Aorta (tissue), 5 donors: Measurements from ENCODE around the gene CSF3. TPM values are rescaled to one million over a fixed set of nuclear protein-coding genes. Genes with fewer than 3 reads are reported as not detected.

Experiments
- ATAC-seq: fragments of 200-7000 bp; cut with Tn5 transposase; one replicate; pipeline ENCODE4 v1.9.1; 2022; ENCODE audit warnings: moderate library complexity; ENCODE audit not compliant: low FRiP score
- DNase-seq, 2 donors: peaks; one replicate each; pipeline ENCODE4 v3.0.0-alpha.2; 2020
- H3K27ac ChIP-seq, 2 donors: one replicate each; pipeline ENCODE4 v1.5.1; 2013; ENCODE audit warnings: low read length in 2 of 2, mild to moderate bottlenecking in 2 of 2, moderate library complexity in 2 of 2, control low read depth in 1 of 2, inconsistent platforms in 1 of 2, low read depth in 1 of 2
- H3K27me3 ChIP-seq, 2 donors: one replicate each; pipeline ENCODE4 v1.6.1; 2013; ENCODE audit warnings: control low read depth in 1 of 2, low read length in 1 of 2, mild to moderate bottlenecking in 1 of 2, moderate library complexity in 1 of 2; ENCODE audit not compliant: insufficient read depth in 2 of 2, control insufficient read depth in 1 of 2
- H3K36me3 ChIP-seq, 2 donors: one replicate each; pipeline ENCODE4 v1.6.1; 2013; ENCODE audit warnings: control low read depth in 1 of 2, low read length in 1 of 2, mild to moderate bottlenecking in 1 of 2; ENCODE audit not compliant: insufficient read depth in 2 of 2, control insufficient read depth in 1 of 2
- H3K4me1 ChIP-seq, 2 donors: one replicate each; pipeline ENCODE4 v1.6.1; 2013; ENCODE audit warnings: low read length in 2 of 2, control low read depth in 1 of 2, mild to moderate bottlenecking in 1 of 2, moderate library complexity in 1 of 2; ENCODE audit not compliant: insufficient read depth in 2 of 2, control insufficient read depth in 1 of 2
- H3K4me3 ChIP-seq, 2 donors: one replicate each; pipeline ENCODE4 v1.5.1; 2013; ENCODE audit warnings: low read length in 2 of 2, control low read depth in 1 of 2, mild to moderate bottlenecking in 1 of 2
- H3K9me3 ChIP-seq: one replicate; pipeline ENCODE4 v1.6.1; 2013; ENCODE audit warnings: mild to moderate bottlenecking, low read length; ENCODE audit not compliant: control insufficient read depth
- WGBS, 2 donors: extraction: QIAGEN DNeasy Blood & Tissue Kit; methylation state at CpG; one replicate each; pipeline ENCODE4 v1.1.7; 2013; 5-methylcytosine and 5-hydroxymethylcytosine counted together
- intact Hi-C, 2 donors: fragments of 100-400 bp; cut with DNase I; formaldehyde crosslinking; loops; one replicate each; pipeline versions ENCODE4 v1.14.2 to v1.15.0; 2022
- polyA plus RNA-seq, 2 donors: library from polyadenylated mRNA; stranded (reverse); fragments of 200-250 nt; gene quantifications; one replicate each; pipeline ENCODE4 v1.2.3, GENCODE V29; 2013
- total RNA-seq, 2 donors: library from RNA; stranded (reverse); fragmentation: NEBNext Ultra II Directional; extraction: Animal tissue kit (Norgen Biotek cat#: 25700); gene quantifications; one replicate each; pipeline ENCODE4 v1.2.1, GENCODE V29; 2021
- donor health status: healthy with polysubstance abuse.
- donor health status: Bipolar disorder and iron deficiency.
- donor health status: DM: no; HTN: no; CAD: no.
- donor health status: DM: no; HTN: no; CAD: no.
- donor health status: DM: yes; HTN: yes; CAD: no.

The CSF3 gene
- total and polyA plus RNA-seq, 4 donors = 0.39 to 5.4 (median 2.7) TPM; not detected in 1

GRCh38 chr17:40025559-40025958, 10.3 kb downstream of the CSF3 start:
- H3K36me3 ChIP-seq = peaks cover 0 to 8% of the 10 kb centered on the region in 2 donors
- WGBS, 2 donors = 86 to 90% methylated on average over 2 of the region's 2 CpGs
- H3K27me3 ChIP-seq = no peaks in the 10 kb centered on the region
- no peak overlapping the region for H3K4me3 ChIP-seq
- H3K27ac ChIP-seq = no peak overlapping the region
- H3K9me3 ChIP-seq = no peaks in the 10 kb centered on the region
- DNase-seq (no peak), ATAC-seq (no peak)
- no peaks in the 10 kb centered on the region for H3K4me1 ChIP-seq
- intact Hi-C loops = no loop called here

- no peaks in the 10 kb centered on the region for H3K9me3 ChIP-seq
- H3K4me3 ChIP-seq = no peak overlapping the region
- H3K4me1 ChIP-seq = no peaks in the 10 kb centered on the region
- WGBS, 2 donors = 82 to 84% methylated on average over 22 of the region's 22 CpGs
- intact Hi-C loops = no loop called here
- H3K36me3 ChIP-seq = peaks cover 0 to 10% of the 10 kb centered on the region in 2 donors
- ATAC-seq (no peak), DNase-seq (no peak)
- no peaks in the 10 kb centered on the region for H3K27me3 ChIP-seq
- H3K27ac ChIP-seq = no peak overlapping the region
Observed at GRCh38 chr17:40025991-40026815, 11.0 kb downstream of the CSF3 start.

- no peaks in the 10 kb centered on the region for H3K27me3 ChIP-seq
- H3K4me1 ChIP-seq = no peaks in the 10 kb centered on the region
- no peak overlapping the region for H3K4me3 ChIP-seq
- intact Hi-C loops = no loop called here
- H3K27ac ChIP-seq = no peak overlapping the region
- ATAC-seq (peak; percentile 92), DNase-seq (peak; percentile 85 to 93)
- peaks cover 0 to 16% of the 10 kb centered on the region in 2 donors for H3K36me3 ChIP-seq
- WGBS, 2 donors = 23 to 27% methylated on average over 33 of the region's 33 CpGs
- H3K9me3 ChIP-seq = no peaks in the 10 kb centered on the region
Observed at GRCh38 chr17:40026816-40027613, 11.8 kb downstream of the CSF3 start.

- Histone ChIP-seq H3K36me3 (peaks cover 0 to 16% of the 10 kb centered on the region in 2 donors), H3K4me3 (no peak overlapping the region), H3K27ac (no peak overlapping the region), H3K27me3 (no peaks in the 10 kb centered on the region), H3K9me3 (no peaks in the 10 kb centered on the region), H3K4me1 (no peaks in the 10 kb centered on the region)
- intact Hi-C loops = no loop called here
- 73 to 87% methylated on average over 5 of the region's 5 CpGs for WGBS, 2 donors
- DNase-seq (no peak), ATAC-seq (no peak)
Observed at GRCh38 chr17:40027614-40028012, 12.4 kb downstream of the CSF3 start.

- Histone ChIP-seq H3K36me3 (peaks cover 0 to 16% of the 10 kb centered on the region in 2 donors), H3K27ac (no peak overlapping the region), H3K9me3 (no peaks in the 10 kb centered on the region), H3K4me3 (no peak overlapping the region), H3K4me1 (no peaks in the 10 kb centered on the region), H3K27me3 (no peaks in the 10 kb centered on the region)
- DNase-seq = no peak
- 88 to 91% methylated on average over 13 of the region's 13 CpGs for WGBS, 2 donors
- intact Hi-C loops = no loop called here
- ATAC-seq = no peak
Observed at GRCh38 chr17:40028595-40028994, 13.4 kb downstream of the CSF3 start.

- Histone ChIP-seq H3K27ac (no peak overlapping the region), H3K9me3 (no peaks in the 10 kb centered on the region), H3K27me3 (no peaks in the 10 kb centered on the region), H3K4me3 (no peak overlapping the region), H3K36me3 (peaks cover 0 to 15% of the 10 kb centered on the region in 2 donors), H3K4me1 (no peaks in the 10 kb centered on the region)
- WGBS, 2 donors = 84 to 91% methylated on average over 11 of the region's 11 CpGs
- ATAC-seq = no peak
- intact Hi-C loops = loop anchor here in 1 of 2 donors (5.0 kb wide), 1 partner anchor 56 kb away; no protein-coding TSS in a partner anchor
- peak in 1 of 2 donors; percentile 23 for DNase-seq
Observed at GRCh38 chr17:40031706-40032105, 16.5 kb downstream of the CSF3 start.

- DNase-seq (peak in 1 of 2 donors; percentile 41), ATAC-seq (no peak)
- intact Hi-C loops = loop anchor here in 1 of 2 donors (5.0 kb wide), 1 partner anchor 55 kb away; no protein-coding TSS in a partner anchor
- no peaks in the 10 kb centered on the region for H3K27me3 ChIP-seq
- no peak overlapping the region for H3K4me3 ChIP-seq
- WGBS, 2 donors = 77 to 79% methylated on average over 23 of the region's 23 CpGs
- no peaks in the 10 kb centered on the region for H3K4me1 ChIP-seq
- H3K9me3 ChIP-seq = no peaks in the 10 kb centered on the region
- no peak overlapping the region for H3K27ac ChIP-seq
- H3K36me3 ChIP-seq = peaks cover 0 to 15% of the 10 kb centered on the region in 2 donors
Observed at GRCh38 chr17:40032322-40033320, 17.4 kb downstream of the CSF3 start.

GRCh38 chr17:40033339-40033738, 18.1 kb downstream of the CSF3 start:
- no peak overlapping the region for H3K4me3 ChIP-seq
- no peak for ATAC-seq
- H3K9me3 ChIP-seq = no peaks in the 10 kb centered on the region
- no peaks in the 10 kb centered on the region for H3K27me3 ChIP-seq
- H3K36me3 ChIP-seq = peaks cover 0 to 15% of the 10 kb centered on the region in 2 donors
- no peaks in the 10 kb centered on the region for H3K4me1 ChIP-seq
- intact Hi-C loops = loop anchor here in 1 of 2 donors (5.0 kb wide), 1 partner anchor 54 kb away; no protein-coding TSS in a partner anchor
- WGBS, 2 donors = 81 to 88% methylated on average over 7 to 8 of the region's 8 CpGs
- peak in 1 of 2 donors; percentile 11 for DNase-seq
- no peak overlapping the region for H3K27ac ChIP-seq
